GM12878 (cell line): Measurements from ENCODE around the gene GLT1D1. TPM values are rescaled to one million over a fixed set of nuclear protein-coding genes. Genes with fewer than 3 reads are reported as not detected.

Experiments
- ASH2L ChIP-seq: fragments of 300-600, 200-600 bp; sonication (generic); IDR thresholded peaks from 2 replicates; pipeline ENCODE4 v1.6.1; 2017; ENCODE audit warnings: low read depth, mild to moderate bottlenecking, borderline replicate concordance
- ATF7 ChIP-seq: fragments of 450-650 bp; IDR thresholded peaks from 2 replicates; pipeline ENCODE4 v1.6.1; 2016; ENCODE audit warnings: low read depth, mild to moderate bottlenecking
- BACH1 ChIP-seq: fragments of 450-650 bp; IDR thresholded peaks from 2 replicates; pipeline ENCODE4 v1.6.1; 2017; ENCODE audit warnings: mild to moderate bottlenecking, borderline replicate concordance
- BCL11A ChIP-seq: IDR thresholded peaks from 2 replicates; pipeline ENCODE4 v1.6.1; 2011; ENCODE audit warnings: low read depth, low read length
- BCL3 ChIP-seq: IDR thresholded peaks from 2 replicates; pipeline ENCODE4 v1.6.1; 2011; ENCODE audit warnings: borderline replicate concordance, low read depth, mild to moderate bottlenecking, moderate library complexity, low read length; ENCODE audit not compliant: insufficient read depth, poor library complexity, severe bottlenecking
- CEBPZ ChIP-seq: fragments of 150-350 bp; IDR thresholded peaks from 2 replicates; pipeline ENCODE4 v1.6.1; 2016; ENCODE audit warnings: low read depth, low read length
- HDGF ChIP-seq: fragments of 450-650 bp; IDR thresholded peaks from 2 replicates; pipeline ENCODE4 v1.6.1; 2016; ENCODE audit warnings: antibody characterized with exemption
- IRF5 ChIP-seq: fragments of 450-650 bp; IDR thresholded peaks from 2 replicates; pipeline ENCODE4 v1.6.1; 2017; ENCODE audit warnings: borderline replicate concordance
- JUNB ChIP-seq: IDR thresholded peaks from 2 replicates; pipeline ENCODE4 v1.6.1; 2016; ENCODE audit warnings: antibody characterized with exemption, mild to moderate bottlenecking
- MYB ChIP-seq: fragments of 150-350 bp; IDR thresholded peaks from 2 replicates; pipeline ENCODE4 v1.6.1; 2014; ENCODE audit warnings: mild to moderate bottlenecking, low read depth, low read length, borderline replicate concordance
- NFIC ChIP-seq: IDR thresholded peaks from 2 replicates; pipeline ENCODE4 v1.6.1; 2012; ENCODE audit warnings: low read depth, mild to moderate bottlenecking, inconsistent platforms, low read length, moderate library complexity
- NR2C1 ChIP-seq: fragments of 450-650 bp; IDR thresholded peaks from 2 replicates; pipeline ENCODE4 v1.6.1; 2017; ENCODE audit warnings: antibody characterized with exemption, mild to moderate bottlenecking, moderate library complexity
- NRF1 ChIP-seq: conservative IDR thresholded peaks from 2 replicates; pipeline ENCODE4 v1.6.1; 2011; ENCODE audit warnings: mild to moderate bottlenecking, low read depth, low read length, improper control_type of control experiment
- PAX8 ChIP-seq: fragments of 450-650 bp; IDR thresholded peaks from 2 replicates; pipeline ENCODE4 v1.6.1; 2017; ENCODE audit warnings: mild to moderate bottlenecking, moderate library complexity
- RFX5 ChIP-seq: IDR thresholded peaks from 2 replicates; pipeline ENCODE4 v1.6.1; 2011; ENCODE audit warnings: low read depth, low read length, improper control_type of control experiment
- SMARCA5 ChIP-seq: fragments of 450-650 bp; IDR thresholded peaks from 2 replicates; pipeline ENCODE4 v1.6.1; 2017; ENCODE audit warnings: mild to moderate bottlenecking
- SRF ChIP-seq, 2 experiments: IDR thresholded peaks; 2 replicates each; pipeline ENCODE4 v1.6.1; 2011; ENCODE audit warnings: low read depth in 2 of 2, low read length in 2 of 2, mild to moderate bottlenecking in 1 of 2, moderate library complexity in 1 of 2
- TCF12 ChIP-seq: IDR thresholded peaks from 2 replicates; pipeline ENCODE4 v1.6.1; 2011; ENCODE audit warnings: low read depth, mild to moderate bottlenecking, low read length
- TCF3 ChIP-seq: IDR thresholded peaks from 2 replicates; pipeline ENCODE4 v1.6.1; 2012; ENCODE audit warnings: low read depth, mild to moderate bottlenecking, low read length, borderline replicate concordance; ENCODE audit not compliant: insufficient read depth
- YY1 ChIP-seq: IDR thresholded peaks from 2 replicates; pipeline ENCODE4 v1.6.1; 2011; ENCODE audit warnings: low read depth, mild to moderate bottlenecking, low read length
- polyA plus RNA-seq, 11 experiments: library from polyadenylated mRNA; depleted of rRNA in 4 of 11; unstranded in 6 of 11; stranded (reverse) in 5 of 11; fragments of >200 nt; fragmentation: Nextera tagmentation in 4 of 11; fragmentation: Illumina TruSeq in 1 of 11; extraction: Ambion mirVana in 4 of 11; extraction: Trizol in 1 of 11; gene quantifications; 1 replicate in 1 of 11; 2 replicates in 10 of 11; pipeline versions ENCODE4 v1.2.1 to v1.2.3, GENCODE V29; 2011 to 2016; ENCODE audit warnings: inconsistent platforms in 2 of 11, missing spikeins in 2 of 11, low read depth in 1 of 11
- total RNA-seq, 4 experiments: library from RNA; depleted of rRNA in 3 of 4; stranded (reverse); fragments of >200 nt in 3 of 4; fragmentation: Illumina TruSeq in 1 of 4; extraction: Trizol in 1 of 4; gene quantifications; 2 replicates each; pipeline versions ENCODE4 v1.2.1 to v1.2.3, GENCODE V29; 2013 to 2021
- TF ChIP-seq, protein P1 (sequence below): fragments of 150-350 bp; IDR thresholded peaks from 2 replicates; pipeline ENCODE4 v1.6.1; 2014; ENCODE audit warnings: mild to moderate bottlenecking, low read depth, low read length
- TF ChIP-seq, protein P2 (sequence below), 3 experiments: IDR thresholded peaks in 2 of 3; conservative IDR thresholded peaks in 1 of 3; 2 replicates each; pipeline ENCODE4 v1.5.1; 2011; ENCODE audit warnings: low read depth in 3 of 3, low read length in 3 of 3, mild to moderate bottlenecking in 3 of 3, control low read depth in 2 of 3, moderate library complexity in 2 of 3, inconsistent platforms in 1 of 3, mixed read lengths in 1 of 3; ENCODE audit not compliant: control insufficient read depth in 2 of 3, insufficient read depth in 1 of 3; ENCODE audit errors: extremely low read depth in 1 of 3

GLT1D1 gene
- total and polyA plus RNA-seq, 10 of the 15 experiments (the other 5 are each of a cell fraction or from before 2014, with no cell fraction given), result 0.42 to 62.8 (median 3.0) TPM

GRCh38 chr12:128816643-128816920 is 36.7 kb upstream of the GLT1D1 start (continued):
- TF ChIP-seq BACH1, result no peak
- no peak for TF ChIP-seq SMARCA5
- TF ChIP-seq SRF (IDR thresholded peaks at IDR 0.05; ENCODE audit: low read depth in 2 of 2, low read length in 2 of 2), result no peak
- TF ChIP-seq ATF7, result no peak
- TF ChIP-seq NFIC, result no peak
- no peak for TF ChIP-seq NR2C1
- no peak for TF ChIP-seq CEBPZ
- no peak for TF ChIP-seq TCF12
- no peak for TF ChIP-seq BCL11A
- TF ChIP-seq RFX5, result no peak
- no peak for TF ChIP-seq ASH2L
- TF ChIP-seq, protein P1, sequence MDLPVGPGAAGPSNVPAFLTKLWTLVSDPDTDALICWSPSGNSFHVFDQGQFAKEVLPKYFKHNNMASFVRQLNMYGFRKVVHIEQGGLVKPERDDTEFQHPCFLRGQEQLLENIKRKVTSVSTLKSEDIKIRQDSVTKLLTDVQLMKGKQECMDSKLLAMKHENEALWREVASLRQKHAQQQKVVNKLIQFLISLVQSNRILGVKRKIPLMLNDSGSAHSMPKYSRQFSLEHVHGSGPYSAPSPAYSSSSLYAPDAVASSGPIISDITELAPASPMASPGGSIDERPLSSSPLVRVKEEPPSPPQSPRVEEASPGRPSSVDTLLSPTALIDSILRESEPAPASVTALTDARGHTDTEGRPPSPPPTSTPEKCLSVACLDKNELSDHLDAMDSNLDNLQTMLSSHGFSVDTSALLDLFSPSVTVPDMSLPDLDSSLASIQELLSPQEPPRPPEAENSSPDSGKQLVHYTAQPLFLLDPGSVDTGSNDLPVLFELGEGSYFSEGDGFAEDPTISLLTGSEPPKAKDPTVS, result no peak
- TF ChIP-seq, protein P2, sequence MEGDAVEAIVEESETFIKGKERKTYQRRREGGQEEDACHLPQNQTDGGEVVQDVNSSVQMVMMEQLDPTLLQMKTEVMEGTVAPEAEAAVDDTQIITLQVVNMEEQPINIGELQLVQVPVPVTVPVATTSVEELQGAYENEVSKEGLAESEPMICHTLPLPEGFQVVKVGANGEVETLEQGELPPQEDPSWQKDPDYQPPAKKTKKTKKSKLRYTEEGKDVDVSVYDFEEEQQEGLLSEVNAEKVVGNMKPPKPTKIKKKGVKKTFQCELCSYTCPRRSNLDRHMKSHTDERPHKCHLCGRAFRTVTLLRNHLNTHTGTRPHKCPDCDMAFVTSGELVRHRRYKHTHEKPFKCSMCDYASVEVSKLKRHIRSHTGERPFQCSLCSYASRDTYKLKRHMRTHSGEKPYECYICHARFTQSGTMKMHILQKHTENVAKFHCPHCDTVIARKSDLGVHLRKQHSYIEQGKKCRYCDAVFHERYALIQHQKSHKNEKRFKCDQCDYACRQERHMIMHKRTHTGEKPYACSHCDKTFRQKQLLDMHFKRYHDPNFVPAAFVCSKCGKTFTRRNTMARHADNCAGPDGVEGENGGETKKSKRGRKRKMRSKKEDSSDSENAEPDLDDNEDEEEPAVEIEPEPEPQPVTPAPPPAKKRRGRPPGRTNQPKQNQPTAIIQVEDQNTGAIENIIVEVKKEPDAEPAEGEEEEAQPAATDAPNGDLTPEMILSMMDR (IDR thresholded peaks at IDR 0.05 in 2 of 3, conservative IDR thresholded peaks at IDR 0.05 in 1 of 3; ENCODE audit: control insufficient read depth in 2 of 3, extremely low read depth in 1 of 3, insufficient read depth in 1 of 3, low read depth in 3 of 3, low read length in 3 of 3), result no peak
- TF ChIP-seq IRF5, result no peak
- no peak for TF ChIP-seq NRF1
- no peak for TF ChIP-seq JUNB
- TF ChIP-seq PAX8, result no peak
- TF ChIP-seq TCF3, result no peak
- peak; percentile 56; the same call in 1 of the 2 replicates for TF ChIP-seq HDGF
- TF ChIP-seq YY1, result no peak
- no peak for TF ChIP-seq BCL3
- TF ChIP-seq MYB, result no peak
